ENCODE results near the gene MED8.

DNA sequence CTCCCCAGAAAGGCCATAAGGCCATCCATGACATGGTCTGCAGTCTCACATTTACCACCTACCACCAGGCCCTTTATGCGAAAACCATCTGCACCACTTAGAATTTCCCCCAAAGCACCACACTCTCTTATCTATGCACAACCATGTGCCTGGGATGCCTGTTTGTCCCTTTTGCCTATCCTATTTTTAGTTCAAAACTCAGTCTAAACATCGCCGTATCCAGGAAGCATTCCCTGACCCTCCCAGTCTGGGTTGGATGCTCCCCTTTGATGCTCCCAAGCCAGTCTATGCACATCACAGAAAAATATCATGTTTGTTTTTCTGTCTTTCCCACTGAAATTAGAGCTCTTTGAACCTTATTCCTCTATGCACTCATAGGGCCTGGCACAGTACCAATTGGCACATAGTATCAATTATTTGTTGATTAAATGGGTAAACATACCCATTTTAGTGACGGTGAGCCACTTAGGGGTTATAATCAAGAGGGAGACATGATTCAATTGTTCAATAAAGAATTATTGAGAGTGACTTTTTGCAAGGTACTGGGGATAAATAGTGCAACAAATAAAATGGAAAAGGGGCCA lies 45.2 kb downstream of the MED8 start:
- no peak for TF ChIP-seq RAD21 (IDR thresholded peaks at IDR 0.05; ENCODE audit: low read length)
- TF ChIP-seq, protein P1, sequence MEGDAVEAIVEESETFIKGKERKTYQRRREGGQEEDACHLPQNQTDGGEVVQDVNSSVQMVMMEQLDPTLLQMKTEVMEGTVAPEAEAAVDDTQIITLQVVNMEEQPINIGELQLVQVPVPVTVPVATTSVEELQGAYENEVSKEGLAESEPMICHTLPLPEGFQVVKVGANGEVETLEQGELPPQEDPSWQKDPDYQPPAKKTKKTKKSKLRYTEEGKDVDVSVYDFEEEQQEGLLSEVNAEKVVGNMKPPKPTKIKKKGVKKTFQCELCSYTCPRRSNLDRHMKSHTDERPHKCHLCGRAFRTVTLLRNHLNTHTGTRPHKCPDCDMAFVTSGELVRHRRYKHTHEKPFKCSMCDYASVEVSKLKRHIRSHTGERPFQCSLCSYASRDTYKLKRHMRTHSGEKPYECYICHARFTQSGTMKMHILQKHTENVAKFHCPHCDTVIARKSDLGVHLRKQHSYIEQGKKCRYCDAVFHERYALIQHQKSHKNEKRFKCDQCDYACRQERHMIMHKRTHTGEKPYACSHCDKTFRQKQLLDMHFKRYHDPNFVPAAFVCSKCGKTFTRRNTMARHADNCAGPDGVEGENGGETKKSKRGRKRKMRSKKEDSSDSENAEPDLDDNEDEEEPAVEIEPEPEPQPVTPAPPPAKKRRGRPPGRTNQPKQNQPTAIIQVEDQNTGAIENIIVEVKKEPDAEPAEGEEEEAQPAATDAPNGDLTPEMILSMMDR (conservative IDR thresholded peaks at IDR 0.05; ENCODE audit: low read depth, low read length) = no peak
- no peak for TF ChIP-seq POLR2A (IDR thresholded peaks at IDR 0.05; ENCODE audit: low read depth, low read length)
- no peak for TF ChIP-seq RFX5 (IDR thresholded peaks at IDR 0.05; ENCODE audit: low read depth, low read length)
- no peak for TF ChIP-seq SMC3 (IDR thresholded peaks at IDR 0.05; ENCODE audit: low read depth, low read length)
- no peak for TF ChIP-seq CEBPB (IDR thresholded peaks at IDR 0.05; ENCODE audit: low read depth, low read length)
- no peak for TF ChIP-seq MXI1 (IDR thresholded peaks at IDR 0.05; ENCODE audit: borderline replicate concordance, low read depth, low read length)

Measured in IMR-90 (cell line).